C4-2B (cell line): ENCODE results near the gene PPIG.

Source experiments
- CTCF ChIP-seq: fragments of 450-650 bp; conservative IDR thresholded peaks from 2 replicates; pipeline ENCODE4 v1.5.1; 2017; ENCODE audit warnings: mild to moderate bottlenecking
- ZFX ChIP-seq: fragments of 450-650 bp; IDR thresholded peaks from 2 replicates; pipeline ENCODE4 v1.6.1; 2017

DNA sequence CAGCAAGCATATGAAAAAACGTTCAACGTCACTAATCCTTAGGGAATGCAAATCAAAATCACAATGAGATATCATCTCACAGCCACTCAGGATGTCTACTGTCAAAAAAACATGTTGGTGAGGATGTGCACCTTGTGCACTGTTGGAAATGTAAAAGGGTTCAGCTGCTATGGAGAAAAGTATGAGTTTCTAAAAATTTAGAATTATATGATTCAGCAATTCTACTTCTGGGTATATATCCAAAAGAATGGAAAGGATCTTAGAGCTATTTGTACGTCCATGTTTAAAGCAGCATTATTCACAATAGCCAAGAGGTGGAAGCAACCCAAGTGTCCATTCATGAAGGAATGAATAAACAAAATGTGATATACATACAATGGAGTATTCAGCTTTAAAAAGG is 60.0 kb downstream of the PPIG start:
- TF ChIP-seq ZFX = no peak
- TF ChIP-seq CTCF = no peak
